ENCODE measurements around the gene NTSR1.

NTSR1 gene

GRCh38 chr20:62760856-62761758, 52.5 kb downstream of the NTSR1 start:
- no peak for DNase-seq

DNA sequence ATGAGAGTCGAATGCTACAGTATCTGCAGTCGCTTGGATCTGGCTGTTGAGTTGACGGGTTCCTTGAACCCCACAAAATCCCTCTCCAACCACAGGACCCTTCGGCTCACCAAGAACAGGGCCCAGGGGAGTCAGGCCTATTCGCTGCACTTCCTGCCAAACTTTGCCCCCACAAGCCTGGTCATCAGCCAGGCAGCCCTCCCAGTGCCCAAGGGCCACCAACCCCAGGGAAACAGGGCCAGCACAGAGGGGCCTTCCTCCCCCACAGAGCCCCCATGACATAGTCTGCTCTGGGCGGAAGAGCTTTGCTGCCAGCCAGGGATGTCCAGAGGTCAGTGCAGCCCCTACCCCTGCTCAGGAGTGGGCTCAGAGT, 53.1 kb downstream of the NTSR1 start:
- no peak for DNase-seq

DNA sequence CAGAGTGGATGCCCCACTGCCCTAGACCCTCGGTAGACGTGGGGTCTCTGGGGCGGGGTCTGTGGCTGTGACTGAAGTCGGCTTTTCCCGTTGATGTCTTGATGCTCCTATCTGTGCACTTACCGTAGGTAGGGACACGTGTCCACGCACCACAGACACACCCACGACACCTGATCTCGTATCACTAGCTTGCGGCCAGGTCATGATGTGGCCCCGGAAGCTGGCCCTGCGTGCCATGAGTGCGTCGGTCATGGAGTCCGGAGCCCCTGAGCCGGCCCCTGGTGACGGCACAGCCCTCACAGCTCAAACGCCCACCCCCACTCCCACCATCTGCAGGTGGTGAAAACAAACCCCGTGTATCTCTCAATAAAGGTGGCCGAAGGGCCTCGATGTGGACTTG, 53.7 kb downstream of the NTSR1 start:
- DNase-seq = no peak

DNA sequence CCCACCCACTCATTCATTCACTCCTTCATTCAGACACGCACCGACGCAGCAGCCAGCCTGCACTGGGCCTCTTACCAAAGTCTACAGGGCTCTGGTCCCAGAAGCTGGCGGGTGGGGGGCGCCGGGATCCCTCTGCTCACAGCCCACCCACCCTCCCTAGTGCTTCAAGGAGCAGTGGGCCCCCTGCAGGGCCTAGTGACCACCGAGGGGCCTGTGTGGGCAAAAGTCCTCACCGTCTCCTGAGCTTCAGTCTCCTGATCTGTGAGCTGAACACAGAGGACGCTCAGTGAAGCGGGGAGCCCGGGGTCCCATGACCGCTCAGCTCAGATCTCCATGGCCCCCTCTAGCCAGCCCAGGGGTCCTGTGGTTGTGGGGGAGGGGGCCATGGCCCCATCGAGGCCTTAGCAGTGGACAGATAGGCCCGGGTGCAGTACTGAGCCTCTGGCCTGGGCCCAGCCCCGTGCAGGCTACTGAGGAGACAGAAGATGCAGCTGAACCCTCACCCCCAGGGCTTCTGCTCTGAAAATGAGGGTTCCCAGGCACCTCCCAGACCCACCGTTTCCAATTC, 54.2 kb downstream of the NTSR1 start:
- no peak for DNase-seq

DNA sequence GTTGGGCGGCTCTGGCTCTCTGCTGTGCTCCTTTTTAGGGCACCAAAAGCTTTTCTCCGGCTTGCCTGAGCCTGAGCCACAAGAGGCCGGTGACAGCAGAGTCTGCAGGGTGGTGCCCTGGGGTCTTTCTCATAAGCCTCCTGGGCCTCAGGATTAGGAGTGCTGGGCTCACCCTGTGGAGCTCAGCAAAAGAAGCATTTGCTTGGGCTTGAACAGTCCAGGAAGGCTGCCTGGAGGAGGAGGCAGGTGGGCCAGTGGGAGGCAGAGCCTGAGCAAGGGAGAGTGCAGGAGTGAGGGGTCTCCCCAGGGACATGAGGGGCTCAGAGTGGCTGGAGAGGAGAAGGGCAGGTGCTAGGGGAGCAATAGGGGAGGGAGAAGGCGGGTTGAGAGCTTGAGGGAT, 54.8 kb downstream of the NTSR1 start:
- DNase-seq = no peak

DNA sequence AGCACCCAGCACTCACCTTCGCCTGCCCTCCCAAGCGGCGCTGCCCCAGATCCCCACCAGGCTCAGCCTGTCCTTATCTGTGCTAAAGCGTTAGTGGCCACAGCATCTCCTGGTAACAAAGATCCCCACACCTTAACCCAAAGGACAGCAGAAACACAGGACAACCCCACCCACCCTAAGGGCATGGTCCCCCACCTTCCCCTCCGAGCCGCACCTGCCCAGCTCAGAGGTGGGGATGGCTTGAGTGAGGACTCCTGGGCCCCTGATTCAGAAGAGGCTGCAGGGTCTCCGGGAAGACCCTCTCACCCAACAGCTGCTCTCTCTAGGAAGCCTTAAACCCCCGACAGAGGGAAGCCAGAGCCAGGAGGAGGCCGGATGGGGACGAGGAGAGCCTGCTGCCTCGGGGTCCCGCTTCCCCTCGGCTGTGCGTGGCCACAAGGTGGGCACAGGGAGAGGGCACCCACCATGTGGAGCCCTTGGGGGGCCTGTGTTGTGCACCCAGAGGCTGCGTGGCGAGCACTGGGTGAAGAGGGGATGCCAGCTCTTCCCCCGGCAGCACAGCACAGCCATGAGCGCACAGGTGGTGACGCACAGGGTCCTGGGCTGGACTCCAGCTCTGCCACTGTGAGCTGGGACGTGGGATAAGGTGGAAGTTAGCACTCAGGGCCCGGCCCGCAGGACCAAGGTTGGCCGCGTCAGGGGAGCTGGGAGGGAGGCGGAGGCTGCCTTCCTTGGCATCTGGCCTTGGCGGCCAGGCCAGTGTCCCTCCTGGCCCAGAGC, 55.7 kb downstream of the NTSR1 start:
- no peak for DNase-seq

- DNase-seq = no peak
Observed at GRCh38 chr20:62765021-62765420, 56.4 kb downstream of the NTSR1 start.

DNA sequence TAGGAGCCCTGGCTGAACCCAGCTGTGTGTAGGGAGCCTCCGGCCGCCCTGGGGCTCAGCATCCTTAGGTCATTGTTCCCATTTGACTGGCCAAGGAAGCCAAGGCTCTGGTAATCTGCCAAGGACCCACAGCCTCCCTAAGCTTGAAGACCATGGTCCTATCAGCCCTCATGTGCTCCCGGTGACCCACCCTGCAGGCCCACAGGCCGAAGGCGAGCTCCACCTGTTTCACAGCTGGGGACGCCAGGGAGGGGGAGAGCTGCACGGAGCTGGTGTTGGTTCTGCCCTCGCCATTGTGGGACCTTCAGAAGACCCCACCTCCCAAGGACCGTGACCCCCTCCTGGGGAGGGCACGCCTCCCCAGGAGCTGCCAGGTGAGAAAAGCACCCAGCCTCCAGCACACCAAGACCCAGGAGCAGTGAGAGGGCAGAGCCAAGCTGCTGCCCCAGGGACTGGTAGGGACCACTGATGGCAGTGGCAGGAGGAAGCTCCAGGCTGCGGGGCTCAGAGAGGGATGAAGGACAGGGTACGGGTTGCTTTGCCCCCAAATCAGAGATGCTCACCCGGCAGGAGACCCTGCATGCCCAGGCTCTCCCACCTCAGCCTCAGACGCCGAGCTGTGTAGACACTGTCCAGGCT, 56.9 kb downstream of the NTSR1 start:
- DNase-seq = no peak

DNA sequence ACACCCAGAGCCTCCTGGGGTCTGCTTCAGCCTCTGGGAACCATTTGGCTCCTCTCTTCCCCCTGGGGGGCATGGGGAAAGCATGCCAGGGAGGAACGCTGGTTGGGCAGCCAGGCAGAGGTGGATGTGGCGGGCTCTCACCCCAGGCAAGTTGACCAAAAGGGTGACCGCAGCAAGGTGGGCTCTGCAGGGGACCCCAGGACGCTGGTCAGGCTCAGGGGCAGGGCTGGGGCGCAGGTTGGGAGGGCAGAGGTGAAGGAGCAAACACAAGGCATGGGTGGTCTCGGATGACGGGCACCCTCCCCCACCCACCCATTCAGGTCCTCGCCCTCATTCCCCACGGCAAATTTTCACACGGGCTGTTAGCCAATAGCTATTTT, 57.4 kb downstream of the NTSR1 start:
- DNase-seq = no peak

- DNase-seq = no peak
Observed at GRCh38 chr20:62766716-62767115, 58.1 kb downstream of the NTSR1 start.

GRCh38 chr20:62768234-62768546, 59.6 kb downstream of the NTSR1 start:
- DNase-seq = no peak

- DNase-seq = no peak
Observed at GRCh38 chr20:62768551-62769287, 60.1 kb downstream of the NTSR1 start.

GRCh38 chr20:62769346-62770071, 60.9 kb downstream of the NTSR1 start:
- DNase-seq = no peak

DNA sequence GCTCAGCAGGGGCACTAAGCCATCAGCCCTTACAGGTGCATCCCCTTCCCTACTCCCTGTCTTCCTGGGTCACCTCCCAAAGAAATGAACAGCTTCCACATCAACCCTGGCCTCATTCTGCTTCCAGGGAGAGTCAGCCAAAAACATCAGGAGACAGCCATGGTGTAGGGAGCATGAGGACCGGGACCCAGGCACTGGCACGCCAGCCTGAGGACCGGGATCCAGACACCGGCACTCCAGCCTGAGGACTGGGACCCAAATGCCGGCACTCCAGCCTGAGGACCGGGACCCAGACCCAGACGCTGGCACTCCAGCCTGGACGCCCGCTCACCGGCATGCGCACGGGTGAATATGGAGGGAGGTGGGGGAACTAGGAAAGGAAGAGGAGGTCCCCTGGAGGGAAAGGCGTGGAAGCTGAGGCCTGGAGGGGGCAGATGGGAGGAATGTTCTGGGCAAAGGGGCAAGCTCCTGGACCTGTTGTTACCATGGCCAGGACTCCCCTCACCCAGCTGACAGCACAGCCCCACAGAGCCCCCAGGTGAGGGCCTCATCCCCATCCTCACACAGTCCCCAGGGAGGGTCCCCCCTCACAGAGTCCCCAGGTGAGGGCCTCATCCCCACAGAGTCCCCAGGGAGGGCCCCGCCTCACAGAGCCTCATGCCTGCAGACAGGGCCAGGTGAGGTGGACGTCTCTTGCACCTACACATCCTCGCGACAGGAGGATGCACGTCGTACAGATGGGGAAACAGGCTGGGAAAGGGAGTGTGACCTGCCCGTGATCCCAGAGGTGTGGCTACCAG, 61.7 kb downstream of the NTSR1 start:
- no peak for DNase-seq

GRCh38 chr20:62770916-62771315, 62.3 kb downstream of the NTSR1 start:
- DNase-seq = no peak

DNA sequence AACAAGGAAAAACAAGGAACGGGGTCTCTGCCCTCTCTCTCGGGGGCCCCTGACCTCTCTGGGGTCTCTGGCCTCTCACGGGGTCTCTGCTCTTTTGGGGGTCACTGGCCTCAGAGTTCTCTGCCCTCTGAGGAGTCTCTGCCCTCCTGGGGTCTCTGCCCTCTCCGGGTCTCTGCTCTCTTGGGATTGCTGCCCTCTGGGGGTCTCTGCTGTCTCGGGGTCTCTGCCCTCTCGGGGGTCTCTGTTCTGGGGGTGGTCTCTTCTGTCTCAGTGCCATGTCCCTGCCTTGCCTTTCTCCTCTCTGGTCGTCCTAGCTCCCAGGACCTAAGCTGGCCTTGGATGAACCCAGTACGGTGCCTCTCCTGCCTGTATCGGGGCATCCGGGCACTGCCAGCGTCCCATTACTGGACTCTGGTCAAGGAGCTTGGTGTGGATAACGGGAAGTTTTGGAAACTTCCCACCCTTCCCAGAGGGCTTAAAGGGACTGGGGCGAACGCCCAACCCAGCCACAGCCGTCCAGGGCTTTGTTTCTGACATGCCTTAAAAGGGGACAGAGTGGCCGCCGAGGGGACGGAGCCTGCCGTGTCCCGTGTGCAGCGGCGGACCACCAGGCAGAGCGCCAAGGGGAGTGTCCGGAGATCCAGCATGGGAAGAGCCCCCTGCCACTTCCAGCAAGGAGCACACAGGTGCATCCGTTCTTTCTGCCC, 62.9 kb downstream of the NTSR1 start:
- no peak for DNase-seq

DNA sequence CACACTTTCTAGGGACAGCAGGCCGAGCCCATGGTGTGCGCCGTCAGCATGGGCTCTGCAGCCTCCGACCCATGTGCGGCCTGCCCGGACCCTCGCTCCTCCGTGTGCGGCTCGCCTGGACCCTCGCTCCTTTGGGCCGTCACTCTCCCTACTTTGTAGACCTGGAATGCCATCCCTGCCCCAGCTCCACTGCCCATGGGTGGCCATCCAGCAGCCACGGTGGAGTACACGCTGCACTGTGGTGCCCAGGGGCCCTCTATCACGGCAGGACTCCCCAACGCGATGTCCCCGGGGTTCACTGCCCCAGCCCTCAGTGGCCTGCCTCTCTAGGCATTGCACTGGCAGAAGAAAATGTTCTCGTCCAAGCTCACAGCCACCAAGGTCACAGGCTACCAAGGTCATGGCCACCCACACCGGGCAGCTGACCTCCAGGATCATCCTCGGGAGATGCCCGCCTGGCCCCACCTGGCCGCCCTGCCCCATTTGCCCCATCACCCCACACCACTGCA, 63.5 kb downstream of the NTSR1 start:
- no peak for DNase-seq

- no peak for DNase-seq
Observed at GRCh38 chr20:62772619-62772989, 64.0 kb downstream of the NTSR1 start.

GRCh38 chr20:62772990-62773844, 64.6 kb downstream of the NTSR1 start:
- no peak for DNase-seq
